NCI-H1092 treated with DMSO at 0.1 percent for 48 hours (cell line): ENCODE results near the gene TPP1.
A peak's percentile ranks its signal among the peaks of the same experiment; 100 is the strongest.

Experiments used
- DNase-seq: peaks from one replicate; lab custom pipeline; 2025; lab: John Stamatoyannopoulos, UW

TPP1 gene

DNA sequence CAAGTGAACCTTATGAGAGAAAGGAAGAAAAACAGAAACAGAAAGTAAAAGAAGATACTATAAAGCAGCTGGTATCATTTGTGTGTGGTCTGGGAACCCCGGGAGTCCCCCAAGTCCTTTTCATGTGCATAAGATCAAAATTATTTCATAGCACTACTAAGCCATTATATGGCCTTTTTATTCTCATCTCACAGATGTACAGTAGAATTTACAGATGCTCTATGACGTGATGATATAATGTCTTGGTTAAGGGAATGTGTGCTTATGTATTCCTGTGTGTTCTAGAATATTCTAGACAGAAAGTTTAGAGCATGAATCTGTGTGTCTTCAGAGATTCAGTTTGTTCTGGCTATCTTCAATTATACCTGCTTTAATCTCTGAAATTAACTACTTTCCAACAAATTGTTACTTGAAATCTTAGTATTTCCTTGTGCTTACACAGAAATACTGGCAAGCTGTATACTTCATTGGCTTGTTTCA, 8.6 kb upstream of the TPP1 start:
- no peak for DNase-seq

DNA sequence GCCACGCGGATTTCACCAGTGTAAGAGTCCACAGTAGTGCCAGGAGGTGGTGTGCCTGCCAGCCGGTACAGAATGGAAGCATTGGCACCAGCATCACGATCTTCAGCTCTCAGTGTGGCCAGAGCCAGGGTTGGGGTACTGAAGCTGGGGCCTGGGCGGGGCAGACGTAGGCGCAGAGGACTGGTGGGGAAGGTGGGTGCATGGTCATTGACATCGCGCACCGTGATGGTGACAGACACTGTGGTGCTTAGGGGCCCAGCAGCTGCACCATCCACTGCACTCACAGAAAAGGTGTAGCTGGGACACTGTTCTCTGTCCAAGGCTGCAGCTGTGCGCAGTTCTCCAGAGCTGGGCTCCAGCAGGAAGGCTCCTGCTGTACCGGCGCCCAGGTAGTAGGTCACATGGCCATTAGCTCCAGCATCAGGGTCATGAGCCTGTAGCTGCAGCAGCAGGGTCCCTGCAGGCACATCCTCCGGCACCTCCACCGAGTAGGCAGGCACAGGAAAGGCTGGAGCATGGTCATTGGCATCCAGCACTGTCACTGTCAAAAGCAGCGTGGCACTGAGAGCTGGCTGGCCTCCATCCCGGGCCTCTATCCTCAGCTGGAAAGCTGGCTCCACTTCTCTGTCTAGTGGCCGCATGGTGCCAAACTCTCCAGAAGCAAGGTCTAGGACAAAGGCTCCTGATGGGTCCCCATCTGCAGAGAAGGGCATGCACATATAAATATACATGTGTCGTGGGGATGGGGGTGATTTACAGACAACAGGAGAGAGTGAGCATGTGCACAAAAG, 7.9 kb upstream of the TPP1 start:
- DNase-seq: no peak

DNA sequence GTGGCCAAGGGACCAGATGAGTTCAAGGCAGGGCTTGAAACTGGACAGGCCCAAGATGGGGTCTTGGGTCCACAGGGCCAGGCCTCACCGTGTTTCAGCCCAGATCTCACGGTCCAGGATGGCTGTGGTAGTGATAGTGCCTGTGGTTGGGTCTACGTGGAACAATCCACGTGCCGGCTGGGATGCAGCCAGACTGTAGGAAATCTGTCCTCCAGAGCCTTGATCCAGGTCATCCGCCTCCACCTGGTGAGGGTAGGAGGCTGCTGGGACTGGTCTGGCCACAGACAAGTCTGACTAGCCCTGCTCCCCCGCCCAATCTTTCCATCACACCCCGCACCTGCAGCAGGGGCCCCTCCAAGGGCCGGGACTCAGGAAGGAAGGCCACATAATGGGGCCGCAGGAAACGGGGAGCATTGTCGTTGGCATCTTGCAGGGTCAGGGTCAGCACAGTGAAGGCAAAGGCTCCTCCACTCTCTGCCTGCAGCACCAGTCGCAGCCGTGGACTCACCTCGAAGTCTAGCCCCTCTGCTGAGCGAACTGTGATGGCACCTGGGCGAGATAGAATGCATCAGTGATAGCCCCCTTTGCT, 6.7 kb upstream of the TPP1 start:
- no peak for DNase-seq

DNA sequence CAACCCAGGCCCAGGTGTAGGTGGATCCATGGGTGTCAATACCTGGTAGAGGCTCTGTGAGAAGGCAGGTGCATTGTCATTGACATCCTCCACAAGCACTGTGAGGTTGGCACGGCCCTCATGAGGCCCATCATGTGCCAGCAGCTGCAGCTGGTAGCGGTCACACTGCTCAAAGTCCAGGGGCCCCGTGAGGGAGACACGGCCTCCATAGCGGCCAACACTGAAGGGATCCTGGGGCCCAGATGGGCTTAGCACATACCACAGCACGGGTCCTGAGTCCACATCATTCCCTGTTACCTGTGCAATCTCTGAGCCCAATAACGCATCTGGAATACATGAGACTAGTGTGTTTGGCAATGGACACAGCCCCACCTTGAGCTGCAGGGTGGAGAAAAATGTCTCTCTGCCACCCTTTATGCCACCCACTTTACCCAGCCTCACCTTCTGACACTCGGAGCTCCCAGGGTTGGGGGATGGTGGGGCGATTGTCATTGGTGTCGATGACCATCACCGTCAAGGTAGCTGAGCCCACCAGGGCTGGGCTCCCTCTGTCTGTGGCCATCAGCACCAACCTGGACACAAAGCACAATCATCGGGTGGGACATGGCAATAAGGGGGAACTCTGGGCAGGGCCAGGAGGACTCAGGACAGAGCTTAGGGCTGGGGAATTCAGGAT, 6.1 kb upstream of the TPP1 start:
- no peak for DNase-seq

DNA sequence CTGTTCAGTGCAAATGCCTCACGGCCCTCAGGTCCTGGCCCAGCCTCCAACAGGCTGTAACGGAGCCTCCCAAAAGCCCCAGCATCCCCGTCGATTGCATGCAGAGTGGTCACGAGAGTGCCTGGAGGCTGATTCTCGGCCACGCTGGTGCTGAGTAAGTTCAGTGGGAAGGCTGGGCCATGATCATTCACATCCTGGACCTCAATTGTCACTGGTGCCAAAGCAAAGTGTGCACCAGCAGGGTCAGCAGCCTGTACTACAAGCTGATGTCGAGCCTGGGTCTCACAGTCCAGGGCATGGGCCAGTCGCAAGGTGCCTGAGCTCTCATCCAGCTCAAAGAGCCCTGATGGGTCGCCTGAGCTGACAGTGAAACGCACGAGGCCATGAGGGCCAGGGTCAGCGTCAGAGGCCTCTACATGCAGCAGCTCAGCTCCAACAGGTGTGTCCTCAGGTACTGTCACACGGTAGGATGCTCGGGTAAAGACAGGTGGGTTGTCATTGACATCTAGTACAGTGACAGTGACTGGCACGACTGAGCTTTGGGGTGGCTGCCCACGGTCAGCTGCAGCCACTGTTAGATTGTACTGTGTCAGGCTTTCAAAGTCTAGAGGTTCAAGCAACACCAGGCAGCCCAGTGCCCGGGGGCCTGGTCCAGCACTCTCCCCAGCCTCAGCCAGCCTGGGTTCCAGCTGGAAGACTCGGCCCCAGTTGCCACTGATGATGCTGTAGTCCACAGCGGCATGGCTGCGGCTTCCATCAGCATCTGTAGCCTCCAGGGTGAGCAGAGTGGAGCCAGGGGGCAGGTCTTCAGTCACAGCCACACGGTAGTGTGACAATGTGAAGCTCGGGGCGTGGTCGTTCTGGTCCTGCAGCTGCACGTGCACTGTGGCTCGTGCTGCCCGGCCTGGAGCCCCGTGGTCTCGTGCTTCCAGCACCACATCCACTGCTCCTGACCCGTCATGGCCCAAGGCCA, 4.5 kb upstream of the TPP1 start:
- no peak for DNase-seq

DNA sequence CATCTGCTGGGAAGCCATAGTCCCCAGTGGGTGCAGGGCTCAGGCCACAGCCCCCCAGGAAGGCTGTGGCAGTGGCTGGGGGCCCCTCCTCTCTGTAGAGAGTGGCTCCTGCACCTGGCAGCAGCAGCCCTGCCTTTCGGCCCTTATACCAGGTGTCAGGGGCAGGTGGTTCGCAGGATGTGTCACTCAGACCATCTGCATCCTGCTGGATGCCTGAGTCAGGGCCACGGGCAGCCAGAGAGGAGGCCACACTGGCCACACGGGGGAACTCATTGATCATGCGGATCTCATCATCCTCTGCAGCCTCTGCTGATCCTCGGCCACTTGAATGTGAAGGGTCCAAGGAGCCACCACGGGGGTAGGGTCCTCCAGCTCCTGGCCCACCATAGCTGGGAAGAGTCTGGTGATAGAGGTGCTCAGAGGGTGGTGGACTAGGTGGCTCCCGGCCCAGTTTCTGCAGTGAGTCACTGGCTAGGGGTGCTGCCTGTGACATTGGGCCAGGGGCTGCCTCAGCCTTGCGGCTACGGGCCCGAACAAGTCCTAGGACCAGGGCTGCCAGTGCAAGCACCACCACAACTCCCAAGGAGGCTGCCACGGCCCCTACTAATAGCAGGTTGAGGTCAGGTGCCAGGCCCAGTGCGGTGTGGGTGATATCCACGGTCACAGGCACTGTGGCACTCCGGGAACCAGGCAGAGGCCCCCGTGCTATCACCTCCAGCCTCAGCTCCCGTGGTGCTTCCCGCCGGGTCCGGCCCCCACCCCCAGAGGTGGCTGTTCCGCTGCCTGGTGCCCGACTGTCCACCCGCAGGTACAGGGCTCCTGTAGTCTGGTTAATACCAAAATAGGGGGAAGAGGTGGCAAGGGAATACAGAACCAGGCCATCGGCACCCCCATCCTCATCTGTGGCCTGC, 3.3 kb upstream of the TPP1 start:
- no peak for DNase-seq

DNA sequence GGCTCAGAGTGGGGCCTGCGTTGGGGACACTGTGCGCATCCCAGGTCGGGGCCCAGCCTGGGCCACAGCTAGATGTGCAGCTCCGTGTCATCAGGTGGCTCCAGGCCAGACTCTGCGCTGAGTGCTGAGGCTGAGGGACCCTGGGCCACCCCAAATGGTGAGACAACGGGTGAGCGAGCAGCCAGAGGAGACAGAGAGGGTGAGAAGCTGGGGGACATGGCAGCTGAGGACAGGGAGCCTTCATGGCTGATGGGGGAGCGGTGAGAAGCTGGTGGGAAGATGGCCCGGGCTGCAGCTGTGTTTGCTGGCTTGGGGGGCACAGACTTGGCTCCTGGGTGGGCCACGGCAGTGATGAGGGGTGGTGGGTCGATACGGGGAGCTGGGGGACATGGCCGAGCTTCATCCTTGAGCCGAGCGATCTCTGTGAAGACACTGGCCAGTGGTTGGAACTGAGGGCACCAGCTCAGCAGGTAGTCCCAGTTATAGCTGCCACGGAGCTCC, 2.5 kb upstream of the TPP1 start:
- DNase-seq: no peak

DNA sequence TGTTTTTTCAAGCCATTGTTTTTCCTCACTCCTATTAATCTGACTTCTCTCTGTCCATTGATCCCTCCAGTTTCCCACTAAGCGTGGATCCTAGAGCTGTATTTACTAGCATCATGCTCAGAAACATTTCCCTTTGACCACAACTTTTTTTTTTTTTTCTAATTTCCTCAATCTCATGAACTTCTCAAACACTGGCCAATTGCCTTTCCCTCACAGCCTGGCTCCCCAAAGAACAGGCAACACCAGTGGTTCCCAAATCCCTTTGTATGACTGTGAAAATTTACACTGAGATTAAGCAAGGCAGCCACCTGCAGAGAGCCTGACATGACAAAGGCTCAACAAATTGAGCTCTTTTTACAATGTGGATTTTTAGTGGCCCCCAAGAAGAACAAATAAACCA, 1.4 kb upstream of the TPP1 start:
- DNase-seq: no peak

DNA sequence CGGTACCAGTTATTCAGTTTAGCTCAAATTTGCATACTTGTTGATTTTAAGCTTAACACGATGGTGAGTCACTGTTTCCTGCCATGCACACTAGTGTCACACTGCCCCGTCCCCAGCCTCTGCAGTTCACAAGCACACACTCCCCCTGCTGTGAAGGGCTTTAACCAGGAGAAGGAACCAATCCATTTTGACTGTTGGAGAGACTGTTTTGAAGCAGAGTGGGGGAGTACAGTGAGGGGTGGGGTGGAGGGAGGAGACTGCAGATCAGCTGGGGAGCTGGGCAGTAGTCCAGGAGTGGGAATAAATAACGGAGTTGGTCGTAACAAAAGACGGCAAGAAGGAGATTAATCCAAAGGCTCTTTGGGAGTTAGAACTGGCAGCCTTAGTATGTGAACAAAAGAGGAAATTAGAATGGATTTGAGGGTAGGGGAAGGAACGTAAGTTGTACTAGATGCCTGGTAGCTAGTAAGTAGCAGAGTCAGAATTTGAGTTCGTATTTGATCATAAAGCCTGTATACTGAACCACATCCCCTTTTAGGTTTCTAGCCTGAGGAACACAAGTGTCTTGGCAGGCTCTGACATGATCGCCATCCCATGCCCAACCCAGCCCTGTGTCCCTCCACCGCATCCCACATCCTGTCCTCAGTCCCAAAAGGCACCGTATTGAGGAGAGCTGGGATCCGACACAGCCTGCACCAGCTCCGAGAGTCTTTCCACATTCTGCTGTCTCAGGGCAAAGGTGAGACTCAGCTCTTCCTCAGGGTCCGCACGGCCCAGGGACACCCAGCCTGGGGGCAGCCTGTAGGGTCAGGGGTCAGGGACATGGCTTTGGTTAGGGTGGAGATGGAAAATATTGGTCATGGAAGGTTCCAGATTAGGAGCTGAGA, 862 bp downstream of the TPP1 start:
- no peak for DNase-seq

DNA sequence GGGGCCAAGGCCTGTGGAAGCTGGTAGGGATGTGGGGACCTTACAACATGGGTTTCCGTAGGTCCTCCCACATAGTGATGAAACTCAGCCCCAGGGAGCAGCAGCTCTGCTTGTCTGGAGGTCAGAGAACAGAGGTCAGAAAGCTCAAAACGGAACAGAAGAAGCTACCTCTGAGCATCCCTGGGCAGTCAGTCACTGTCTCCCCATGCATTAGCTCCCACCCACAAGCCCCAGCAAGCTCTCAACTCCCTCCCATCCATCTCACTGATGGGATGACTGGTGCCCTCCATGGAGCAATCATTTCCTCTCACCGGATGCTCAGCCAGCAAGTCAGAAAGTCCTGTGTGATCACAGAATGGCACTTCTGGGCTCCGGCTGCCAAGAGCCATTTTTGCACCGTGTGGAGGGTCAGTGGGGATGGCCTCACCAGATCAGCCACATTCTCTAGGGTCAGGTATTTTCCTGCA, 1.9 kb downstream of the TPP1 start:
- DNase-seq: no peak

DNA sequence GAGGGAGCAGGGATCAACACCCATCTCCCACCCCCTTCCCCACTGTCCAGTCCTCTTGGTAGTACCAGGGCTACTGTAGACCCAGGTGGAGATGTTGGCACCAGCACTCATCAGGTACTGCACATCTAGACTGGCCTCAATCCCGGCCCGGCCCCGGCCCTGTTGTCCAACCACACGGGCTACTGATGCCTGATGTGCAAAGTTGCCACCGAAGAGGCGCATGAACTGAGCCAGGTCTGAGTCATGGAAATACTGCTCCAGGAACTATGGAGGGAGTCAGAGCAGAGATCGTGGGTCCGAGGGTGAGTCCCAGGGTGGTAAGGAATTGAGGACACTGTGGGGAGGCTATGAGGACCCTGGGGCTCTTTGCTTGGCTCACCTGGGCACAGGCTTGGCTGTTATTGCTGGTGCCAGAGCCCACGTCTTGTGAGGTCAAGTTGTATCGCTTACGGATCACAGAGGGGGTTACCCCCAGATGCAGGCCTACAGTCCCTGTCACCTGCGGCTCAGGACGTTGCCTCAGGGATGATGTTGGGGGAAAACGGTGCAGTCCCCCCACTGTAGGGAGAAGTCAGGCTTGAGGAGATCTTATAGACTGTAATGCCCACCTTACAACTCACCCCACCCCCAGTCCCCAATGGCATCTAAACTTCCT, 2.5 kb downstream of the TPP1 start:
- no peak for DNase-seq

DNA sequence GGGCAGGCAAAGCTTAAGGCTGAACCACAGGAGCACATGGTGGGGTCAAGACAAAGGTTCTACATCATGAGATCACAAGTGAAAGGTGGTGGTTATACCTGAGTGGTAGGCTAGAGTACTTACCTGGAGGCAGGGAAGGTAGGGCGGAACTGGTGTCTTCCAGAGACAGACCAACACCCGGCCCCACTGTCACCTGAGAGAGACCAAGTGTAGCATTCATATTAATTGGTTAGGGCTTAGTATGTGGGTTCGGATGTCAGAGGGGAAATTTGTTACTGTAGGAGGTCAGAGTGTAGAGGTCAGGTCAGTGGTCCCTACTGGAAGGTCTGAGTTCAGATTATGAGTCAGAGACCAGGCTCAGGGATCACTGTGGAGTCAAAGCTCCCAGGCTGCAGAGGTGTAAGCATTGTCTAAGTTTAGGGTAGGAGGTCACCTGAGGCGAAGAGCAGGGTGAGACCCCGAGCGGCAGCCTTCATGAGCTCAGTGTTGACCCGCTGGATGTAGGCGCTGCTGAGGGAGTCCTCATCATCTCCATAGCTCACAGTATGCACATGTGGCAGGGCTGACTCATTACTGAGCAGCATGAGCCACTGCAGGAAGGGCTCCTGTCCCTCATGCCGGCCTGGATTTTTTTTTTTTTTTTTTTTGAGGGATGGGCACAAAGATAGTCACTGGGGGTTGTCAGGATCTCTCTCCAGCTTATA, 3.2 kb downstream of the TPP1 start:
- DNase-seq: no peak

DNA sequence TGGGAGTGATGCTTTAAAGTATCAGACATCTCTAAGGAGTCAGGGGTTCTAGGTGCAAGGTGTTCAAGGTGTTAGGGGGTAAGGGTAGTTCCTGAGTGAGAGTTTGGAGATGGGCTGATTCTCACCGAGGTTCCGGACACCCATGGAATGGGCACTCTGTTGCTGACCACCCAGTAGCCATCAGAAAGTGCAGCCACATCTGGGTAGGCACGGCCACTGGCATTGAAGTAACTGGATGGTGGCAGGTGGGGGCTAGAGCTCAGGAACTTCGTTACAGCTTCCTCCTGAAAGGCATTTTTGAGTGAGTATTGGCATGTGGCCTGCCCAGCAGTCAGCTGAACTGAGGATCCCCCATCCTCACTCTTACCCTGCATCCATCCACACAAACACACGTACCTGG, 4.2 kb downstream of the TPP1 start:
- DNase-seq: no peak

DNA sequence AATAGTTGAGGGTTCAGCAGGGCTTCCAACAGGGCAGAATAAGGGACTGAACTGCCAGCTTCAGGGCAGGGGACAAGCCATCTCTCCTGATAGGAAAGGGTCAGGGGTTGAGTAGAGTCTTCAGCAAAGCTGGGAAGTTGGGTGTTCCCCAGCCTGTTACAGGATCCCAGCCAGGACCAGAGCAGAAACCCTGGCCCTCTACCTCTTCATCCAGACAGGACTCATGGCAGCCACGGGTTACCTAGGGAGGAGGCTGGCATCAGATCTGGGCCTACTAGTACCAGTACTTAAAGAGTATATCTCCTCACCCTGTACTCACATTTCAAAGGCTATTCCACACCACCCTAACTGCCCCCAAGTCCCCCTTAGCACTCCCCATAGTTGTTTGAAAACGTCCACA, 4.8 kb downstream of the TPP1 start:
- DNase-seq: no peak

DNA sequence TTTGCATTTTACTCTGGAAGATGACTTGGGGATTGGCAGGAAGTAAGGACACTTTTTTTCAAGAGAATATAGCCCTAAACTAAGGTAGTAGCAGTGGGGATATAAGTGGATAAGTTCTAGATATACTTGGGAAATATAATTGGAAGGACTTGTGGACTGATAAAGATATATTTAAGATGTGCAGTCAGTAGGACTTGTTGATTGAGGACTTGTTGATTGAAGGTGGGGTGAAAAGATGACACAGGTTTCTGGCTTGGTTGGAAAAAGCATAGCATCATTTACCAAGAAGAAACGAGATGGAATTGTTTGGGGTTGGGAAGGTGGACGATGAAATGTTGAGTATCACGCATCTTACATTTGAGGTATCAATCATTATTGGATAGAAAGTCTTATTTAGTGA, 5.7 kb downstream of the TPP1 start:
- no peak for DNase-seq

DNA sequence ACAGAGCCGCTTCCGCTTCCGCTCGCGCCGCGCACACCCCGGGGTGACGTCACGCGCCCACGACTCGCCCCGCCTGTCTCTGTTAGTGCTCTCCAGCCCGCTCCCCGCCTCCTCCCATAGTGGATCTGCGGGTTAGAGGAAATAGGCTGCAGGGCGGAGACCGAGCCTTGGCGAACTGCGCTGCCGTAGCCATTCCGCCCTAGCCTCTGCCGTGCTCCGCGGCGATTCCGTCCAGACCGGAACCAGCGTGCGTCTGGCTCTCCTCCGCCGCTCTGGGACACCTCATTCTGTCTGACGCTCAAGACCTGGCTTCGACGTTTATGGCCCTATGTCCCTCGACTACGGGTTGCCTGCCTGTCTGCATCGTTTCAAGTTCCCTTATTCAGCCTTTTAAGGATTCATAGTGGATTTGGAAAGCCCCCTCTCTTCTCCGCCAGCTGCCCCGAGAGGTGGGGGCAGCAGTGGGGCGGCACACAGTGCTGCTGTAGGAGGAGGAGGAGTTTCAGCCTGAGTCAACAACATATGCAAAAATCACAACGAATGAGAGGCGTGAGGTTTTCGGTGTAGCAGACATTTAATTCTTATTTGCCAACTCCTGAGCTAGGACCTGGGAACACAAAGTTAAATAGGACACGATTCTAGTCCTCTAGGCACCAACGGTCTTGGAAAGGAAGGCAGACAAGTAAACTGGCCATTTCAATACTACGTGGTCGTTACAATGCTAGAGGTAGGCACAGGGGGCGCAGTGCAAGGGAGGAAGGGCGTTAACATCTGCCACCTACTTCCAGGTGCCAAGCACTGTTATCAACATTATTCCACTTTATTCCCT, 6.8 kb downstream of the TPP1 start, which contains the start of gene TAF10:
Gene TAF10, minus strand, starts transcription at position 4 of the 829 bp plus-strand sequence. CDS start 27 bp downstream, outside the sequence.
- peak; percentile 95 for DNase-seq

DNA sequence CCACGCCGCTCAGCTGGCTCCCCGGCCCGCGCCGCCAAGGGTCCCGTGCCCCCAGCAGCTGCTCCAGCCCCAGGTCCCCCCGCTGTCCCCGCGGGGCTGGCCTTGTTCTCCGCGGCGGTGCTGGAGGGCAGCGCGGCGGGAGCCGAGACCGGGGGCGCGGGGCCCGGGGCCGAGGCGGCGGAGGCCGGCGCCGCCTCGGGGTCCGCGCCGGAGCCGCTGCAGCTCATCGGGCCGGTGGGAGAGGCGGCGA, 7.3 kb downstream of the TPP1 start:
- no peak for DNase-seq
